Caco-2 (cell line): ENCODE data around the gene TMC5. TPM values are rescaled to one million over a fixed set of nuclear protein-coding genes. Genes with fewer than 3 reads are reported as not detected.

Experiments
- BruUV-seq: library from RNA; stranded (reverse); fragments of 400-500 nt; replicated peaks from 2 replicates; lab custom pipeline; 2021; lab: Mats Ljungman, UMichigan
- CTCF ChIA-PET: fragments of 300-600 bp; sonication (Branson Sonifier 250); formaldehyde crosslinking; loops from one replicate; lab custom pipeline; 2022; ENCODE audit warnings: antibody characterized with exemption; lab: Charles Lee
- POLR2A ChIA-PET: fragments of 300-600 bp; sonication (Branson Sonifier 250); formaldehyde crosslinking; loops from one replicate; lab custom pipeline; 2022; ENCODE audit warnings: antibody characterized with exemption; lab: Charles Lee
- DNase-seq, 2 experiments: peaks; one replicate each; pipeline versions ENCODE4 v3.0.0 to v3.0.0-alpha.2; 2020 to 2022
- H3K27me3 ChIP-seq: replicated peaks from 2 replicates; pipeline ENCODE4 v1.6.0; 2011; ENCODE audit warnings: low read length; ENCODE audit not compliant: control insufficient read depth, insufficient read depth
- H3K36me3 ChIP-seq: 2 replicates; pipeline ENCODE4 v1.5.1; 2011; ENCODE audit warnings: low read length; ENCODE audit not compliant: control insufficient read depth, insufficient read depth
- H3K4me1 ChIP-seq: fragments of 250-450 bp; sonication (Bioruptor Pico); 2 replicates; pipeline ENCODE4 v1.5.1; 2020; ENCODE audit warnings: mild to moderate bottlenecking
- H3K4me3 ChIP-seq: 2 replicates; pipeline ENCODE4 v1.5.1; 2011; ENCODE audit warnings: low read depth, mild to moderate bottlenecking, control low read depth, low read length
- H3K9me3 ChIP-seq: fragments of 250-450 bp; sonication (Bioruptor Pico); 2 replicates; pipeline ENCODE4 v1.5.1; 2020; ENCODE audit warnings: mild to moderate bottlenecking, moderate library complexity
- H3K27ac Mint-ChIP-seq: one replicate; pipeline ENCODE4 v1.8.0; 2022; ENCODE audit warnings: mixed read lengths; ENCODE audit not compliant: unreplicated experiment
- H3K27me3 Mint-ChIP-seq: one replicate; pipeline ENCODE4 v1.8.0; 2022; ENCODE audit warnings: mixed read lengths; ENCODE audit not compliant: insufficient read depth, unreplicated experiment
- H3K36me3 Mint-ChIP-seq: one replicate; pipeline ENCODE4 v1.8.0; 2022; ENCODE audit warnings: mild to moderate bottlenecking, mixed read lengths; ENCODE audit not compliant: insufficient read depth, unreplicated experiment
- H3K4me1 Mint-ChIP-seq: one replicate; pipeline ENCODE4 v1.8.0; 2022; ENCODE audit warnings: low read depth, mixed read lengths; ENCODE audit not compliant: unreplicated experiment
- H3K4me3 Mint-ChIP-seq: one replicate; pipeline ENCODE4 v1.8.0; 2022; ENCODE audit warnings: mild to moderate bottlenecking, moderate library complexity, mixed read lengths; ENCODE audit not compliant: unreplicated experiment
- H3K9me3 Mint-ChIP-seq: one replicate; pipeline ENCODE4 v1.8.0; 2022; ENCODE audit warnings: mixed read lengths; ENCODE audit not compliant: unreplicated experiment
- CTCF ChIP-seq, 2 experiments: fragments of 200-600 bp in 1 of 2; IDR thresholded peaks; 1 replicate in 1 of 2; 2 replicates in 1 of 2; pipeline versions ENCODE4 v1.5.1 to v1.8.0; 2011 to 2022; ENCODE audit warnings: antibody characterized with exemption in 1 of 2, control low read depth in 1 of 2, inconsistent platforms in 1 of 2, low read depth in 1 of 2, low read length in 1 of 2, mild to moderate bottlenecking in 1 of 2, moderate library complexity in 1 of 2; ENCODE audit not compliant: insufficient read depth in 1 of 2, severe bottlenecking in 1 of 2, unreplicated experiment in 1 of 2
- intact Hi-C: fragments of 100-400 bp; cut with micrococcal nuclease; formaldehyde crosslinking; loops from one replicate; pipeline ENCODE4 v1.10.0; 2022; ENCODE audit not compliant: unreplicated experiment
- total RNA-seq: library from RNA; stranded (reverse); gene quantifications from 2 replicates; pipeline ENCODE4 v1.2.3, GENCODE V29; 2022

TMC5 gene
- total RNA-seq, 1 experiment from 2014 or later, result 2.3 TPM

GRCh38 chr16:19434584-19434983, 16.9 kb downstream of the TMC5 start:
- Mint-ChIP-seq H3K27ac (no peak overlapping the region), H3K4me1 (no peaks in the 10 kb centered on the region), H3K9me3 (no peaks in the 10 kb centered on the region), H3K4me3 (no peak overlapping the region), H3K36me3 (no peaks in the 10 kb centered on the region), H3K27me3 (no peaks in the 10 kb centered on the region)
- no TSS peak for BruUV-seq
- no peaks in the 10 kb centered on the region for H3K9me3 ChIP-seq
- H3K4me1 ChIP-seq, result peaks cover 6% of the 10 kb centered on the region
- no peak for TF ChIP-seq CTCF (IDR thresholded peaks at IDR 0.05; ENCODE audit: insufficient read depth in 1 of 2, low read depth in 1 of 2, low read length in 1 of 2, severe bottlenecking in 1 of 2, unreplicated experiment in 1 of 2)
- ChIA-PET POLR2A (no interaction called here), CTCF (no interaction called here)
- no peaks in the 10 kb centered on the region for H3K27me3 ChIP-seq
- H3K36me3 ChIP-seq, result no peaks in the 10 kb centered on the region
- no peak overlapping the region for H3K4me3 ChIP-seq
- intact Hi-C loops, result no loop called here
- DNase-seq, result no peak

GRCh38 chr16:19436540-19436939, 18.9 kb downstream of the TMC5 start:
- Mint-ChIP-seq H3K27ac (no peak overlapping the region), H3K4me1 (no peaks in the 10 kb centered on the region), H3K4me3 (no peak overlapping the region), H3K27me3 (no peaks in the 10 kb centered on the region), H3K36me3 (no peaks in the 10 kb centered on the region), H3K9me3 (no peaks in the 10 kb centered on the region)
- DNase-seq, result no peak
- BruUV-seq, result no TSS peak
- ChIA-PET CTCF (no interaction called here), POLR2A (interaction anchor here (0.6 kb wide), 1 partner anchor 1864 kb away, joined by 3 read pairs; no protein-coding TSS in a partner anchor)
- Histone ChIP-seq H3K4me3 (no peak overlapping the region), H3K27me3 (no peaks in the 10 kb centered on the region), H3K36me3 (no peaks in the 10 kb centered on the region), H3K4me1 (peaks cover 6% of the 10 kb centered on the region), H3K9me3 (no peaks in the 10 kb centered on the region)
- intact Hi-C loops, result no loop called here
- no peak for TF ChIP-seq CTCF (IDR thresholded peaks at IDR 0.05; ENCODE audit: insufficient read depth in 1 of 2, low read depth in 1 of 2, low read length in 1 of 2, severe bottlenecking in 1 of 2, unreplicated experiment in 1 of 2)

- no peak overlapping the region for H3K4me3 Mint-ChIP-seq
- POLR2A ChIA-PET, result no interaction called here
- H3K4me3 ChIP-seq, result no peak overlapping the region
- DNase-seq, result no peak
- TF ChIP-seq CTCF (IDR thresholded peaks at IDR 0.05; ENCODE audit: insufficient read depth in 1 of 2, low read depth in 1 of 2, low read length in 1 of 2, severe bottlenecking in 1 of 2, unreplicated experiment in 1 of 2), result no peak
- no peaks in the 10 kb centered on the region for H3K27me3 ChIP-seq
- H3K36me3 Mint-ChIP-seq, result no peaks in the 10 kb centered on the region
- no TSS peak for BruUV-seq
- peaks cover 3% of the 10 kb centered on the region for H3K4me1 ChIP-seq
- no peak overlapping the region for H3K27ac Mint-ChIP-seq
- no peaks in the 10 kb centered on the region for H3K9me3 Mint-ChIP-seq
- CTCF ChIA-PET, result no interaction called here
- no peaks in the 10 kb centered on the region for H3K4me1 Mint-ChIP-seq
- no peaks in the 10 kb centered on the region for H3K27me3 Mint-ChIP-seq
- H3K36me3 ChIP-seq, result no peaks in the 10 kb centered on the region
- intact Hi-C loops, result no loop called here
- H3K9me3 ChIP-seq, result no peaks in the 10 kb centered on the region
Observed at GRCh38 chr16:19437280-19437679, 19.6 kb downstream of the TMC5 start.
